ENCODE data around the gene SMAD7.

SMAD7 gene

GRCh38 chr18:48959921-48960920 is 9.5 kb upstream of the SMAD7 start:
- DNase-seq, result no peak

- no peak for DNase-seq
Measured at GRCh38 chr18:48959551-48959920, 8.8 kb upstream of the SMAD7 start.

GRCh38 chr18:48958951-48959350 is 8.2 kb upstream of the SMAD7 start:
- no peak for DNase-seq

- DNase-seq, result no peak
Measured at GRCh38 chr18:48957616-48958015, 6.9 kb upstream of the SMAD7 start.

GRCh38 chr18:48957136-48957535 is 6.4 kb upstream of the SMAD7 start:
- no peak for DNase-seq

- no peak for DNase-seq
Measured at GRCh38 chr18:48956356-48956755, 5.6 kb upstream of the SMAD7 start.

- DNase-seq, result no peak
Measured at GRCh38 chr18:48955830-48956261, 5.1 kb upstream of the SMAD7 start.

- DNase-seq, result no peak
Measured at GRCh38 chr18:48954886-48955819, 4.4 kb upstream of the SMAD7 start.

- no peak for DNase-seq
Measured at GRCh38 chr18:48953104-48953706, 2.4 kb upstream of the SMAD7 start.

GRCh38 chr18:48952287-48953103 is 1.7 kb upstream of the SMAD7 start:
- peak; percentile 54 for DNase-seq

- DNase-seq, result peak; percentile 76
Measured at GRCh38 chr18:48951448-48952286, 902 bp upstream of the SMAD7 start.

- peak; percentile 36 for DNase-seq
Measured at GRCh38 chr18:48949606-48950535, 894 bp downstream of the SMAD7 start.

- peak; percentile 47 for DNase-seq
Measured at GRCh38 chr18:48949050-48949605, 1.6 kb downstream of the SMAD7 start.

GRCh38 chr18:48948112-48949049 is 2.4 kb downstream of the SMAD7 start:
- peak; percentile 48 for DNase-seq

GRCh38 chr18:48947560-48947959 is 3.2 kb downstream of the SMAD7 start:
- no peak for DNase-seq

- DNase-seq, result no peak
Measured at GRCh38 chr18:48947092-48947491, 3.7 kb downstream of the SMAD7 start.

GRCh38 chr18:48946329-48946835 is 4.4 kb downstream of the SMAD7 start:
- DNase-seq, result no peak

- no peak for DNase-seq
Measured at GRCh38 chr18:48945953-48946217, 4.9 kb downstream of the SMAD7 start.

- no peak for DNase-seq
Measured at GRCh38 chr18:48944634-48945033, 6.1 kb downstream of the SMAD7 start.
